GM12878 (cell line): Measurements from ENCODE around the gene LCP1. TPM values are rescaled to one million over a fixed set of nuclear protein-coding genes. Genes with fewer than 3 reads are reported as not detected.

Source experiments
- BACH1 ChIP-seq: fragments of 450-650 bp; IDR thresholded peaks from 2 replicates; pipeline ENCODE4 v1.6.1; 2017; ENCODE audit warnings: mild to moderate bottlenecking, borderline replicate concordance
- CREB1 ChIP-seq: IDR thresholded peaks from 2 replicates; pipeline ENCODE4 v1.6.1; 2012; ENCODE audit warnings: low read depth, mild to moderate bottlenecking, inconsistent platforms
- CREM ChIP-seq: IDR thresholded peaks from 2 replicates; pipeline ENCODE4 v1.6.1; 2014; ENCODE audit warnings: antibody characterized with exemption, low read depth
- HCFC1 ChIP-seq: fragments of 150-350 bp; IDR thresholded peaks from 2 replicates; pipeline ENCODE4 v1.6.1; 2014; ENCODE audit warnings: low read length
- HDAC2 ChIP-seq: fragments of 200-600 bp; sonication (generic); IDR thresholded peaks from 2 replicates; pipeline ENCODE4 v1.6.1; 2017
- IKZF1 ChIP-seq: fragments of 450-650 bp; conservative IDR thresholded peaks from 2 replicates; pipeline ENCODE4 v1.6.1; 2017; ENCODE audit warnings: antibody characterized with exemption, mild to moderate bottlenecking
- KAT2A ChIP-seq: conservative IDR thresholded peaks from 2 replicates; pipeline ENCODE4 v1.6.1; 2011; ENCODE audit warnings: low read depth, low read length; ENCODE audit not compliant: control insufficient read depth
- MEF2B ChIP-seq: fragments of 450-650 bp; IDR thresholded peaks from 2 replicates; pipeline ENCODE4 v1.6.1; 2018; ENCODE audit warnings: mild to moderate bottlenecking, moderate library complexity; ENCODE audit not compliant: partially characterized antibody, poor library complexity, severe bottlenecking
- MTA2 ChIP-seq: fragments of 450-650 bp; IDR thresholded peaks from 2 replicates; pipeline ENCODE4 v1.6.1; 2016; ENCODE audit warnings: low read depth, mild to moderate bottlenecking, moderate library complexity
- MXI1 ChIP-seq: fragments of 150-350 bp; IDR thresholded peaks from 2 replicates; pipeline ENCODE4 v1.6.1; 2011; ENCODE audit warnings: low read depth, mild to moderate bottlenecking, inconsistent platforms, low read length, improper control_type of control experiment
- NBN ChIP-seq: fragments of 450-650 bp; IDR thresholded peaks from 2 replicates; pipeline ENCODE4 v1.6.1; 2016
- NFXL1 ChIP-seq: fragments of 450-650 bp; IDR thresholded peaks from 2 replicates; pipeline ENCODE4 v1.6.1; 2017; ENCODE audit warnings: antibody characterized with exemption, mild to moderate bottlenecking, borderline replicate concordance
- NRF1 ChIP-seq: conservative IDR thresholded peaks from 2 replicates; pipeline ENCODE4 v1.6.1; 2011; ENCODE audit warnings: mild to moderate bottlenecking, low read depth, low read length, improper control_type of control experiment
- RB1 ChIP-seq: fragments of 450-650 bp; formaldehyde crosslinking; IDR thresholded peaks from 2 replicates; pipeline ENCODE4 v1.6.1; 2017; ENCODE audit warnings: mild to moderate bottlenecking, borderline replicate concordance
- RCOR1 ChIP-seq: conservative IDR thresholded peaks from 2 replicates; pipeline ENCODE4 v1.6.1; 2012; ENCODE audit warnings: low read depth, low read length, improper control_type of control experiment
- SIN3A ChIP-seq: IDR thresholded peaks from 2 replicates; pipeline ENCODE4 v1.6.1; 2012; ENCODE audit warnings: low read depth, low read length, improper control_type of control experiment
- STAT1 ChIP-seq: fragments of 450-650 bp; conservative IDR thresholded peaks from 2 replicates; pipeline ENCODE4 v1.6.1; 2014; ENCODE audit warnings: antibody characterized with exemption, mild to moderate bottlenecking
- STAT3 ChIP-seq: IDR thresholded peaks from 2 replicates; pipeline ENCODE4 v1.6.1; 2011; ENCODE audit warnings: low read depth, low read length, improper control_type of control experiment
- TCF7 ChIP-seq: IDR thresholded peaks from 2 replicates; pipeline ENCODE4 v1.6.1; 2014; ENCODE audit warnings: antibody characterized with exemption, borderline replicate concordance
- polyA plus RNA-seq, 11 experiments: library from polyadenylated mRNA; depleted of rRNA in 4 of 11; unstranded in 6 of 11; stranded (reverse) in 5 of 11; fragments of >200 nt; fragmentation: Nextera tagmentation in 4 of 11; fragmentation: Illumina TruSeq in 1 of 11; extraction: Ambion mirVana in 4 of 11; extraction: Trizol in 1 of 11; gene quantifications; 1 replicate in 1 of 11; 2 replicates in 10 of 11; pipeline versions ENCODE4 v1.2.1 to v1.2.3, GENCODE V29; 2011 to 2016; ENCODE audit warnings: inconsistent platforms in 2 of 11, missing spikeins in 2 of 11, low read depth in 1 of 11
- total RNA-seq, 4 experiments: library from RNA; depleted of rRNA in 3 of 4; stranded (reverse); fragments of >200 nt in 3 of 4; fragmentation: Illumina TruSeq in 1 of 4; extraction: Trizol in 1 of 4; gene quantifications; 2 replicates each; pipeline versions ENCODE4 v1.2.1 to v1.2.3, GENCODE V29; 2013 to 2021
- TF ChIP-seq, protein P1 (sequence below): fragments of 150-350 bp; IDR thresholded peaks from 2 replicates; pipeline ENCODE4 v1.6.1; 2014; ENCODE audit warnings: mild to moderate bottlenecking, low read depth, low read length
- TF ChIP-seq, protein P2 (sequence below): IDR thresholded peaks from 2 replicates; pipeline ENCODE4 v1.6.1; 2012; ENCODE audit warnings: low read depth, low read length, improper control_type of control experiment
- TF ChIP-seq, protein P3 (sequence below): fragments of 450-650 bp; formaldehyde crosslinking; IDR thresholded peaks from 2 replicates; pipeline ENCODE4 v1.5.0; 2022; ENCODE audit warnings: mild to moderate bottlenecking, missing genetic modification characterization

The LCP1 gene
- total and polyA plus RNA-seq, 10 of the 15 experiments (the other 5 are each of a cell fraction or from before 2014, with no cell fraction given), result 775 to 2,201 (median 1,556) TPM

DNA sequence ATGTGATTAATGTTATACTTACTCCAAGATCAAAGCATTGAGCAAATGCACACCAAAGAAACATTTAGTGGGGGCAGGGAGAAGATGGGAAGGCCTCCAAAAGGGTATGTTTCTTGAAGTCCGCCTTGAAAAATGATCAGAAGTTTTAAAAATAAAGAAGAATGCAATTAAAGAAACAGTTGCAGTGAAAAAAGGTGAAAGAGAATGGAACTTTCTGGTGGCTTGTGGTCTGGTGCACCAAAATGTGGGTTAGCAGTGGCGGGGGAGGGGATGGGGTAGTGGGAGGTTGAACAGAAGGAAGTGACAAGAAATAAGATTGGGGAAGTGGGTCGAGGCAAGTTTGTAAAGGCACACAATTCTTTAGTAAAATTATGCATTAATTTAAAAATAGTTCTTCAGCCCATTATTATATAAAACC is 2.5 kb downstream of the LCP1 start (continued):
- TF ChIP-seq TCF7 (peak; percentile 66; the same call in 1 of the 2 replicates), CREB1 (no peak), CREM (peak; percentile 51; the same call in 1 of the 2 replicates), NFXL1 (no peak), MEF2B (peak; percentile 31), STAT1 (no peak), MTA2 (peak; percentile 84), RCOR1 (no peak), HCFC1 (no peak), HDAC2 (no peak), RB1 (peak; percentile 42; the same call in 1 of the 2 replicates), KAT2A (no peak), STAT3 (no peak), MXI1 (peak; percentile 59; the same call in 1 of the 2 replicates), NRF1 (no peak), BACH1 (no peak), NBN (peak; percentile 77; the same call in 1 of the 2 replicates), SIN3A (peak; percentile 37; the same call in 1 of the 2 replicates), IKZF1 (peak; percentile 45; the same call in 1 of the 2 replicates)
- TF ChIP-seq, protein P1, sequence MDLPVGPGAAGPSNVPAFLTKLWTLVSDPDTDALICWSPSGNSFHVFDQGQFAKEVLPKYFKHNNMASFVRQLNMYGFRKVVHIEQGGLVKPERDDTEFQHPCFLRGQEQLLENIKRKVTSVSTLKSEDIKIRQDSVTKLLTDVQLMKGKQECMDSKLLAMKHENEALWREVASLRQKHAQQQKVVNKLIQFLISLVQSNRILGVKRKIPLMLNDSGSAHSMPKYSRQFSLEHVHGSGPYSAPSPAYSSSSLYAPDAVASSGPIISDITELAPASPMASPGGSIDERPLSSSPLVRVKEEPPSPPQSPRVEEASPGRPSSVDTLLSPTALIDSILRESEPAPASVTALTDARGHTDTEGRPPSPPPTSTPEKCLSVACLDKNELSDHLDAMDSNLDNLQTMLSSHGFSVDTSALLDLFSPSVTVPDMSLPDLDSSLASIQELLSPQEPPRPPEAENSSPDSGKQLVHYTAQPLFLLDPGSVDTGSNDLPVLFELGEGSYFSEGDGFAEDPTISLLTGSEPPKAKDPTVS, result peak; percentile 54; the same call in 1 of the 2 replicates
- TF ChIP-seq, protein P2, sequence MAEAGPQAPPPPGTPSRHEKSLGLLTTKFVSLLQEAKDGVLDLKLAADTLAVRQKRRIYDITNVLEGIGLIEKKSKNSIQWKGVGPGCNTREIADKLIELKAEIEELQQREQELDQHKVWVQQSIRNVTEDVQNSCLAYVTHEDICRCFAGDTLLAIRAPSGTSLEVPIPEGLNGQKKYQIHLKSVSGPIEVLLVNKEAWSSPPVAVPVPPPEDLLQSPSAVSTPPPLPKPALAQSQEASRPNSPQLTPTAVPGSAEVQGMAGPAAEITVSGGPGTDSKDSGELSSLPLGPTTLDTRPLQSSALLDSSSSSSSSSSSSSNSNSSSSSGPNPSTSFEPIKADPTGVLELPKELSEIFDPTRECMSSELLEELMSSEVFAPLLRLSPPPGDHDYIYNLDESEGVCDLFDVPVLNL, result no peak
- TF ChIP-seq, protein P3, sequence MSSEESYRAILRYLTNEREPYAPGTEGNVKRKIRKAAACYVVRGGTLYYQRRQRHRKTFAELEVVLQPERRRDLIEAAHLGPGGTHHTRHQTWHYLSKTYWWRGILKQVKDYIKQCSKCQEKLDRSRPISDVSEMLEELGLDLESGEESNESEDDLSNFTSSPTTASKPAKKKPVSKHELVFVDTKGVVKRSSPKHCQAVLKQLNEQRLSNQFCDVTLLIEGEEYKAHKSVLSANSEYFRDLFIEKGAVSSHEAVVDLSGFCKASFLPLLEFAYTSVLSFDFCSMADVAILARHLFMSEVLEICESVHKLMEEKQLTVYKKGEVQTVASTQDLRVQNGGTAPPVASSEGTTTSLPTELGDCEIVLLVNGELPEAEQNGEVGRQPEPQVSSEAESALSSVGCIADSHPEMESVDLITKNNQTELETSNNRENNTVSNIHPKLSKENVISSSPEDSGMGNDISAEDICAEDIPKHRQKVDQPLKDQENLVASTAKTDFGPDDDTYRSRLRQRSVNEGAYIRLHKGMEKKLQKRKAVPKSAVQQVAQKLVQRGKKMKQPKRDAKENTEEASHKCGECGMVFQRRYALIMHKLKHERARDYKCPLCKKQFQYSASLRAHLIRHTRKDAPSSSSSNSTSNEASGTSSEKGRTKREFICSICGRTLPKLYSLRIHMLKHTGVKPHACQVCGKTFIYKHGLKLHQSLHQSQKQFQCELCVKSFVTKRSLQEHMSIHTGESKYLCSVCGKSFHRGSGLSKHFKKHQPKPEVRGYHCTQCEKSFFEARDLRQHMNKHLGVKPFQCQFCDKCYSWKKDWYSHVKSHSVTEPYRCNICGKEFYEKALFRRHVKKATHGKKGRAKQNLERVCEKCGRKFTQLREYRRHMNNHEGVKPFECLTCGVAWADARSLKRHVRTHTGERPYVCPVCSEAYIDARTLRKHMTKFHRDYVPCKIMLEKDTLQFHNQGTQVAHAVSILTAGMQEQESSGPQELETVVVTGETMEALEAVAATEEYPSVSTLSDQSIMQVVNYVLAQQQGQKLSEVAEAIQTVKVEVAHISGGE (CRISPR knock-in tag), result no peak
